Endothelial cell of hepatic sinusoid (primary cell): ENCODE measurements around the gene WWC1.

Source experiments
- in situ Hi-C: cut with HindIII; loops from 2 replicates; pipeline ENCODE4 v1.10.0; 2017; ENCODE audit warnings: low sequenced_read_pairs

The WWC1 gene

DNA sequence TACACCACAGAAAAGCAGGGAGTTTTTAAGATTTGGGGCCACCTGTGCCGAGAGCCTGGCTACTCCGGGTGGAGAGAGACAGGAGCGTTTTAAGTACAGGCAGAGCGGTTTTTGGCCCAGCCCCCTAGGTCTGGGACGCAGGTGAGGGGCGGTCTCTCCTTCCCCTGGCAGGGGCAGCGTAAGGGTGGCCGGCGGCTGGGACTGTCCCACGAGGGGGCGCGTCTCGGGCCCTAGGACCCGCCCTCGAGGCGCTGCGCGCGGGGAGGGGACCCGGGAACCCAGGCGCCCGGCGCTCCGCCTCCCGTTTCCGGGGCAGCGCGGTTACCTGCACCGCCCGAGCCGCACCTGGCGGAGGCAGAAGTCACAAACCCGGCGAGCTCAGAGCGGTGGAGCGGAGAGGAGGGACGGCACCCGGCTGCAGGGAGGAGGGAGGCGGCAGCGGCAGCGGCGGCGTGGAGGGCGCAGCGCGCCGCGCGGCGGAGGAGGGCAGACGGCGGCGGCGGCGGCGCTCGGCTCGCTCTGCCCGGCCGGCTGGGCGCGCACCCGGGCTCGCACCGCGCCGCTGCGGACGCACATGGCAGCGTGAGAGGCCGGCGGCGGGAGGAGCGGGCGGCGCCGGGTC lies at the start of gene WWC1:
Gene WWC1 (plus strand): TSS at position 304 of the 622 bp plus-strand sequence. CDS start 508 bp downstream, outside the sequence.
- in situ Hi-C loops = no loop called here

DNA sequence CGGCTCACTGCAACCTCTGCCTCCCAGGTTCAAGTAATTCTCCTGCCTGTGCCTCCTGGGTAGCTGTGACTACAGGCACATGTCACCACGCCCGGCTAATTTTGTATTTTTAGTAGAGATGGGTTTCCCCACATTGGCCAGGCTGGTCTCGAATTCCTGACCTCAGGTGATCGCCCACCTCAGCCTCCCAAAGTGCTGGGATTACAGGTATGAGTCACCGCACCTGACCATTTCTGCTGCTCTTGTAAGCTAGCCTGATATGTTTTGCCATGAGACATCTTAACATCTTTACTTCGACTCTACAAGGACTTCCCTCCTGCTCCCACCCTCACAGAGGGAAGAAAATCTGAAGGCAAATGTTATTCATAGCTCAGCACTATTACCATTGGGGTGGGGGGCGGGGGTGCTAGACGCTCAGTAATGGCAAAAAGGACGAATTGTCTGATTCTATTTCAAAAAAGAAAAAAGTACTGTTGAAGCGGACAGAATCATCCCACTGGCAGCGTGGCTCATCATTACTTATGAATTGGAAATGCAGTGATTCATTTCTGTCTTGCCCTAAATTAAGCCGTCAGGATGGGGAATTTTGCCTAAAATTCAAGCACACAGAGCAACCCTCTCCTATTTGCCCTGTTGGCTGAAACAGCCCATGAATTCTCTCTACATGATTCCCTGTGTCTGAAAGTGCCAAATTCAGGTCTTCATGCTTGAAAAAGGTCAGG lies 46.4 kb upstream of the WWC1 start:
- in situ Hi-C loops = no loop called here

GRCh38 chr5:168249923-168250322 lies 41.5 kb upstream of the WWC1 start:
- in situ Hi-C loops = no loop called here

DNA sequence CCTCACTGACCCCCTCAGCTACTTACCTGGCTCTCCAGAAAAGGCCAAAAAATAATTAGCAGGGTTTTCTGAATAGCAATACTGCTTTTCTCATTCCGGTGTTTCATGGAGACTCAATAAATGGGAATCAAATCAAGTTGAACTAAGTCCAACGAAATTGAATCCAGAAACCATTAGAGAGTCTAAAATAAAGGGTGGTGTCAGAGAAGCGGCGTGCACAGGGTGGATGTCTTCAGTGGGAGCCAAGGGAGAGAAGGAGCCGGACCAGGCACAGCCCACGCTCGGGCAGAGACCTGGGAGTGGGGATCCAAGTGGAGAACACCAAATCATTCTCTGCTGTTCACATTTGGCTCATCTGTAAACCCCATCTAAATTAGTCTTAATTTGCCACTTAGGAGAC lies 40.2 kb upstream of the WWC1 start:
- in situ Hi-C loops = no loop called here

DNA sequence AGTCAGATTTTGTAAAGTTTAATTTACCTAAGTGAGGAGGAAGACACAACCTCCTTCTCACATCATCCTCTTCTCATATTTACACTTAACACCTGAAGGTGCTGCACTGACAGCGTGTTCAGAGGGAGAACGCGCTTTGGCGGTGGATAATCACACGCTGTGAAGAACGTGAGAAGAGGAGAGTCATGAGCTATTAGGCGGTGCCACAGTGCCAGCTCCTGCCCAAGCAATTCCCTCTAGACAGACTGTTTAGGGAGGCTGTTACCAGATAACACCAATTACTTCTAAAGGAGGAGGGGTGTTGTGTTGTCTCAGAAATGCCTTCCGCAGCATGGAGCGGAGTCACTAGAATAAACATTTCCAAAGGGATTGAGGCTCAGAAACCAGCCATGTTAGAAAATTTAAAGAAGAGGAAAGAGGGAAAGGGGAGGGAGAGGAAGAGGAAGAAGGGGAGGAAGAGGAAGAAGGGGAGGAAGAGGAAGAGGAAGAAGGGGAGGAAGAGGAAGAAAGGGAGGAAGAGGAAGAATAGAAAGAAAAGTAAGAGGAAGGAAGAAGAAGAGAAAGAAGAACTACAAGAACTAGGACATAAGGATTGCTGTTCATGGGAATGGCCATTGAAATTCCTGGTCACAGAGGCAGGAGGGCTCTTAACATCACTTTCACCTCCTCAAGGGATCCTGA lies 37.3 kb upstream of the WWC1 start:
- in situ Hi-C loops = no loop called here

- in situ Hi-C loops = no loop called here
Observed at GRCh38 chr5:168260353-168261226, 30.9 kb upstream of the WWC1 start.

GRCh38 chr5:168261227-168261571 lies 30.2 kb upstream of the WWC1 start:
- in situ Hi-C loops = no loop called here

- in situ Hi-C loops = no loop called here
Observed at GRCh38 chr5:168262042-168262743, 29.3 kb upstream of the WWC1 start.

- in situ Hi-C loops = no loop called here
Observed at GRCh38 chr5:168263121-168263520, 28.3 kb upstream of the WWC1 start.

GRCh38 chr5:168266016-168266415 lies 25.4 kb upstream of the WWC1 start:
- in situ Hi-C loops = no loop called here

GRCh38 chr5:168268949-168269936 lies 22.2 kb upstream of the WWC1 start:
- in situ Hi-C loops = no loop called here

DNA sequence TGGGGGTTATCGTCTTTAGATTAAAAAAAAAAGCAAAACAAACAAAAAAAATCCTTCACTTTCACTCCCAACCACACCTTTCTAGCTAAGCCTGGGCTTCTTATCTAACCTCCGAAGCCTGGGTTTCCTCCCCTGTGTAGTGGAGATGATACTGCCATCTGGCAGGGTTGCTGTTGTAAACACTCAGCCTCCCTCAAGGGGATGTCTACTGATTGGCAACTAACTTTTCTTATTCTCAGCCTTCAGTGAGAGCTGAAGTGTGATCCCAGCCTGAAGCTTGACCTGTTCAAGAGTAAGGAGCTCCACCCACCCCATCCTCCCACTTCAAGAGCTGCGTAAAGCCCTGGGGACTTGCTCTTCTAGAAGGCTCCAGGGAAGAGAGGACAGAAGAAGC lies 21.5 kb upstream of the WWC1 start:
- in situ Hi-C loops = loop anchor here (10.0 kb wide), 1 partner anchor 205 kb away; no protein-coding TSS in a partner anchor

DNA sequence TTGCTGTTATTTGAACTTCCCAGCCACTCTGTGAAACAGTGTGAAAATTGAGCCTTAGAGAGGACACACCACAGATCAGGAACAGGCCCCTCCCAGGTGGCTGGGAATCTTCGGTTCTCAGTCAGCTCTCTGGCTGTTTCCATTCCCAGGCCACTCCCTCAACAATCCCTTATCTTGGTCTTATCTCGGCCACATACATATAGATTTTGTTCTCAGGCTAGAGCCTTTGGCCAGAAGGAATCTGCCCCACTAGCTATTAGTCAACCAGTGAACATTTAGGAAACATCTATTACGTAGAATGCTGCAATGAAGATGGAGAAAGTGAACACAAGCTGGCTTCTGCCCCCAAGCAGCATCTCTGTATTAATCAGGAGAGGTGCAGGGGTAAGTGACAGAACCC lies 21.0 kb upstream of the WWC1 start:
- in situ Hi-C loops = loop anchor here (10.0 kb wide), 1 partner anchor 204 kb away; no protein-coding TSS in a partner anchor

DNA sequence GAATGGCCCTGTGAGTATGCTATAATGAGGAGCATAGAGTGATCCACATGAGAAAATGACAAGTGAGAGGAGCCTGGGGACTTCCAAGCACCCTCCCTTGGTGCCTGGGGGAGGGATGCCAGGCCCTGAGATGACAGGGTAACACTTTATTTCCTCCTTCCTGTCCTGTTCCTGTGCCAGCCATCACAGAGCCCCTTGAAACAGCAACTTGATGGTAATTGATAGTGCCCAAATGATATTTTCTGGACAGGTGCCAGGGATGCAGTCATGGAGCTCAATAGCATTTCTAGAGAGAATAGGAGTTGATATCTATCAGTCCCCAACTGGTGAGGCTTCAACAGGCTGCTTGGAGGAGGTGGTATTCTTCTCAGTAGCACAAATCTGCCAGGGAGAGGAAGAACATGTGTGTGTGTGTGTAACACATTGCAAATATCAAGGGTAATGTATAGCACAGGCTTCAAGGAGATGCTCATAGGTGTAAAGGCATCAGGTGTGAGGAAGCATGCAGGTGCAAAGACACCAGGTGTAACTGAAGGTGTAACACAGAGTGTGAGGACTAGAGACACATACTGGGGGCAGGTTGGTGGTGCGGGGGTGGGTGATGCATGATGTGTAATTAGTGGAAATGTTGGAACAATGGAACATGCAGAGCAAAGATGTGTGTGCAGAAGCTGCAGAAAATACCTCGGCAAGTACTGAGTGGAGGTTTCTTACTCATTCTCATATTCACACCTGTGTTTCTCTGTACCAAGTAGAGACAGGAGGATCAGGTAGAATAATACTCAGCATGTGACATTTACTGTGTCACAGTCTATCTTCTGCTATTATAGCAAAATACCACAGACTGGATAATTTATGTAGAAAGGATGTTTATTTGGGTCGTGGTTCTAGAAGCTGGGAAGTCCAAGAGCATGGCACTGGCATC lies 18.1 kb upstream of the WWC1 start:
- in situ Hi-C loops = loop anchor here (10.0 kb wide), 1 partner anchor 201 kb away; no protein-coding TSS in a partner anchor

GRCh38 chr5:168274406-168274805 lies 17.0 kb upstream of the WWC1 start:
- in situ Hi-C loops = loop anchor here (10.0 kb wide), 1 partner anchor 200 kb away; no protein-coding TSS in a partner anchor

DNA sequence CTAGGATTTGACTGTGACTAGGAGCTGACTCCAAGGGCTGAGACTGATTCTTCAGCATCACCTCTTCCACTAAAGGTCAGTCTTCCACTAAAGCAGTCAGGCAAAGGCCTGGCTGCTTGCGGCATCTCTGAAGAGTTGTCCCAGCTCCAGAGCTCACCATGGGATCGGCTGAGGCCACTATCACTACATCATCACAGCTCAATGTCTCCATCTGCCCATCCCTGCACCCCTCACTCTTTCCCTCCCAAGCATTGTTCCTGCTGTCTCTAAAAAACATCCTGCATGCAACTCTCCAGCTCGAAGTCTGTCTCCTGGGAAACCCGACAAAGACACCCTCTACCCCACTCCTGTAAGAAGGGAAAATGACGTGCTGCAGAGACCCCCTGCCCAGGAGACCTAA lies 15.5 kb upstream of the WWC1 start:
- in situ Hi-C loops = loop anchor here (10.0 kb wide), 1 partner anchor 199 kb away; no protein-coding TSS in a partner anchor

GRCh38 chr5:168282120-168282519 lies 9.3 kb upstream of the WWC1 start:
- in situ Hi-C loops = no loop called here

DNA sequence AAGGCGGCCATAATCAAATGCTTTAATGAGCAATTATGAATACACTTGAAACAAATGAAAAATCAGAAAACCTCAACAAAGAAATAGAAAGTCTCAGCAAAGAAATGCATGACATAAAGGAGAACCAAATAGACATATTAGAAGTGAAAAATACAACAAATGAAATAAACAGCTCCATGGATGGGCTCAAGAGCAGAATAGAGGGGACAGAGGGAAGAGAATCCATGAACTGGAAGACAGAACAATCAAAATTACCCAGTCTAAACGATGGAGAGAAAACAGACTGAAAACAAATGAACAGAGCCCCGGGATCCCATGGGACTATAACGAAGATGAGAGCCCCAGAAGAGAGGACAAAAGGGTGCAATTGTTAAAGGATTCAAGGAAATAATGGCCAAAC lies 6.6 kb upstream of the WWC1 start:
- in situ Hi-C loops = no loop called here
